Neural crest cell (in vitro differentiated cells): ENCODE results near the gene GLG1. TPM values are rescaled to one million over a fixed set of nuclear protein-coding genes. Genes with fewer than 3 reads are reported as not detected.
A peak's percentile ranks its signal among the peaks of the same experiment; 100 is the strongest.

Experiments used
- DNase-seq: peaks from one replicate; pipeline ENCODE4 v3.0.0; 2021; ENCODE audit warnings: low read depth, mixed read lengths, low spot score
- H3K27ac Mint-ChIP-seq: one replicate; pipeline ENCODE4 v1.8.0; 2021; ENCODE audit warnings: mild to moderate bottlenecking, mixed read lengths; ENCODE audit not compliant: unreplicated experiment
- H3K27me3 Mint-ChIP-seq: 2 replicates; pipeline ENCODE4 v1.8.0; 2021; ENCODE audit warnings: low read depth, mild to moderate bottlenecking, mixed read lengths
- H3K36me3 Mint-ChIP-seq: 2 replicates; pipeline ENCODE4 v1.8.0; 2021; ENCODE audit warnings: low read depth, mild to moderate bottlenecking, mixed read lengths
- H3K4me1 Mint-ChIP-seq: 2 replicates; pipeline ENCODE4 v1.8.0; 2021; ENCODE audit warnings: mixed read lengths
- H3K4me3 Mint-ChIP-seq: one replicate; pipeline ENCODE4 v1.8.0; 2021; ENCODE audit warnings: mild to moderate bottlenecking, mixed read lengths
- H3K9me3 Mint-ChIP-seq: 2 replicates; pipeline ENCODE4 v1.8.0; 2021; ENCODE audit warnings: mixed read lengths
- total RNA-seq: library from RNA; stranded (reverse); gene quantifications from 2 replicates; pipeline ENCODE4 v1.2.1, GENCODE V29; 2021
- TF ChIP-seq, protein P1 (sequence below): fragments of 200-600 bp; sonication (generic); conservative IDR thresholded peaks from 2 replicates; pipeline ENCODE4 v1.5.0; 2021; ENCODE audit warnings: antibody characterized with exemption, mild to moderate bottlenecking

GLG1 gene
- total RNA-seq, 1 donor from 2014 or later, result 117 TPM

DNA sequence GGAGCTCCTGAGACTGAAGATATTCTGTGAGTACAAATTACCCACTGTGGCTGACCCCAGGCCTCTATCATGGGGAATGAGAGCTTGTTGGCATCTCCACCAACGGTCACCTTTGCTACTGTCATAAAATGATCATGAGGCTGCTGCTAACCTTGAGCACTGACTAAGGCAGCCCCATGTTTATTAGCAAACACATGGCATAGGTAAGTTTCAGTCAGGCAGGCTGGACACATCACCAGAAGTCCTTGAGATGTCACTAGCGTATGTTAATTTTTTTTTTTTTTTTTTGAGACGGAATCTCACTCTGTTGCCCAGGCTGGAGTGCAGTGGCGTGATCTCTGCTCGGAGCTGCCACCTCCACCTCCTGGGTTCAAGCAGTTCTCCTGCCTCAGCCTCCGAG, 1.5 kb upstream of the GLG1 start:
- TF ChIP-seq, protein P1, sequence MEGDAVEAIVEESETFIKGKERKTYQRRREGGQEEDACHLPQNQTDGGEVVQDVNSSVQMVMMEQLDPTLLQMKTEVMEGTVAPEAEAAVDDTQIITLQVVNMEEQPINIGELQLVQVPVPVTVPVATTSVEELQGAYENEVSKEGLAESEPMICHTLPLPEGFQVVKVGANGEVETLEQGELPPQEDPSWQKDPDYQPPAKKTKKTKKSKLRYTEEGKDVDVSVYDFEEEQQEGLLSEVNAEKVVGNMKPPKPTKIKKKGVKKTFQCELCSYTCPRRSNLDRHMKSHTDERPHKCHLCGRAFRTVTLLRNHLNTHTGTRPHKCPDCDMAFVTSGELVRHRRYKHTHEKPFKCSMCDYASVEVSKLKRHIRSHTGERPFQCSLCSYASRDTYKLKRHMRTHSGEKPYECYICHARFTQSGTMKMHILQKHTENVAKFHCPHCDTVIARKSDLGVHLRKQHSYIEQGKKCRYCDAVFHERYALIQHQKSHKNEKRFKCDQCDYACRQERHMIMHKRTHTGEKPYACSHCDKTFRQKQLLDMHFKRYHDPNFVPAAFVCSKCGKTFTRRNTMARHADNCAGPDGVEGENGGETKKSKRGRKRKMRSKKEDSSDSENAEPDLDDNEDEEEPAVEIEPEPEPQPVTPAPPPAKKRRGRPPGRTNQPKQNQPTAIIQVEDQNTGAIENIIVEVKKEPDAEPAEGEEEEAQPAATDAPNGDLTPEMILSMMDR, result no peak
- no peak overlapping the region for H3K27ac Mint-ChIP-seq
- no peaks in the 10 kb centered on the region for H3K9me3 Mint-ChIP-seq

DNA sequence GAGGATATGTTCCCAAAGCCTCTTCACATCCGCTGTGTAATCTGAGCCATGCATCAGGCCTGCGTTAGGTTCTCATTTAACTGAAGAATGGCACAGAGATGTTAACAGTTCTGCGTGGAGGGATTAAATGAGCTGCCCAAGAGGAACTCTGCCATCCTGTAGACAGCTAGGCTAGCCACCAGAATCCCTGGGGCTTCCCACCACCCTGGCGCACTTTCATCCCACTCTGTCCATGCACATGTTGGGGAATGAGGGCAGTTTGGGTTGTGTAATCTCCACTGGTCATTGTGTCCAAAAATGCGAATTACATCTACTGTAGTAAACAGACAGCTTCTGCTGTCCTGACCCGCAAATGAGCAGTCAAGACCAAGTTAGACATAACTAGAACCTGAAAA, 1.0 kb upstream of the GLG1 start:
- H3K27me3 Mint-ChIP-seq, result no peaks in the 10 kb centered on the region
- H3K4me3 Mint-ChIP-seq, result peak overlapping the region; percentile 91
- peak; percentile 3 for DNase-seq
- TF ChIP-seq, protein P1, result no peak
- H3K9me3 Mint-ChIP-seq, result no peaks in the 10 kb centered on the region
- no peak overlapping the region for H3K27ac Mint-ChIP-seq
- peaks cover 2% of the 10 kb centered on the region for H3K36me3 Mint-ChIP-seq
- H3K4me1 Mint-ChIP-seq, result peaks cover 41% of the 10 kb centered on the region

More for the DNA sequence above, 1.5 kb upstream of the GLG1 start:
- no peak for DNase-seq
- Mint-ChIP-seq H3K27me3 (no peaks in the 10 kb centered on the region), H3K36me3 (peaks cover 2% of the 10 kb centered on the region), H3K4me1 (peaks cover 40% of the 10 kb centered on the region), H3K4me3 (peak overlapping the region; percentile 91)

DNA sequence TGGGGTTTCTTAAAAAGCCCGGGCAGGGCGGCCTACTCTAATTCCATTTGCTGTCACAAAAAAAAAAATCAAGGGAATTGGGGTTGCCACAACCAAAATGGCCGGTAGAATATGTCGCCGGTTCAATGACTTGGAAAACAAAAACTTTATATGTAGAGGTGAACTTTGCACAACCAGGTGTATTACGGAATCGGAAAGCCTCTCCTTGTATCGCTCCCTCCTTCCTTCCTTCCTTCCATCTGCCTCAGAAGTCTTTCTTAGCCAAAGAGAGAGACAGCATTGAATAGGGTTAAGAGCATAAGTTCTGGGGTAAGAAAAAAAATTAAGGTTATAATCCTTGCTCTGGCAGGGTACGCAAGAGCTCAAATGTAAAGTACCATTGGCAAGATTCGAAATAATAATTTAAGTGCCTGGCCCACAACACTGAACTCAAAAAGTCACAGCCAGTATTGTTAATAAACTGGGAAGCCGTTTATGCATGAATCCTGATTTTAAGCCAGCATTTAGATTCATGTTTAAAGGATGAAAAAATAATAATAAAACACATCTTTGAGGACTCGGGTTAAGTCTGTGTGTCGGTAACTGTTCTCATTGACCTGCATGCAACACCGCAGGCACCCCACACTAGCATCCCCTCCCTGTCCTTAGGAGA, 522 bp upstream of the GLG1 start:
- peaks cover 2% of the 10 kb centered on the region for H3K36me3 Mint-ChIP-seq
- no peak for DNase-seq
- TF ChIP-seq, protein P1, result no peak
- H3K4me3 Mint-ChIP-seq, result peak overlapping the region; percentile 91
- peaks cover 41% of the 10 kb centered on the region for H3K4me1 Mint-ChIP-seq
- no peaks in the 10 kb centered on the region for H3K9me3 Mint-ChIP-seq
- no peaks in the 10 kb centered on the region for H3K27me3 Mint-ChIP-seq
- peak overlapping the region; percentile 90 for H3K27ac Mint-ChIP-seq

DNA sequence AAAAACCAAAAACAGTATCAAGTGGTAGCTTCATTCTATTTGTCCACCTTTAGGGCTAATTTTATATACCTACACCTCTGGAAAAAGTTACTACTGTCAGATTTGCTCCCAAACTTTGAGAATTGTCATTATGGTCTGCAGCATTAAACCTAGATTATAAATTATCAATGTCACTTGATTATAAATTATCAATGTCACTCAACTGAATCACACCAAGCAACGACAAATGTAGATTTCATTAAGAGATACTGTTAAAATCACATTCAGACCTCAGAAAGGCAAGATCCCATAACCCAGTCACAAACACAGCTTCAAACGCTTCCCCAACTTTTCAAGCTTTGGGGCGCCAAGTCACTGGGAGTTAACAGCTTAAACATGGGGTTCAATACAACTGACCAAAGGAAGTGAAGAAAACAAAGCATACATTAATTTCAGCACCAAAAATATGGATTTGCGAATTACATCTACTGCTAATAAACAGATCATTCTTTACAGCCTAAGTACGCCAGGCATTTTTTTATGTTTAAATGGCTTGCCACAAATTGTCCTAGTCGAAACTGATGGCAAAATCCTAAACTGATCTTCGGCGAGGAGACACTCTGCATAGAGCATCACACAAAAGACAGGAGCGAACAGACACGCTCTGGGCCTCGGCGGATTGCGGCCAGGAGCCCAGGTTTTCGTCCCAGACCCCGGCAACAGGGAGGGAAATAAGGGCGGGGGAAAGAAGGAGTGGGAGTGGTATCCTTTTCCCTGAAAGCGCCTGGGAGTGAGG, 981 bp downstream of the GLG1 start:
- H3K27ac Mint-ChIP-seq, result peak overlapping the region; percentile 72
- H3K4me3 Mint-ChIP-seq, result peak overlapping the region; percentile 91
- DNase-seq, result no peak
- H3K36me3 Mint-ChIP-seq, result peaks cover 2% of the 10 kb centered on the region
- TF ChIP-seq, protein P1, result no peak
- no peaks in the 10 kb centered on the region for H3K9me3 Mint-ChIP-seq
- H3K27me3 Mint-ChIP-seq, result no peaks in the 10 kb centered on the region
- peaks cover 46% of the 10 kb centered on the region for H3K4me1 Mint-ChIP-seq

DNA sequence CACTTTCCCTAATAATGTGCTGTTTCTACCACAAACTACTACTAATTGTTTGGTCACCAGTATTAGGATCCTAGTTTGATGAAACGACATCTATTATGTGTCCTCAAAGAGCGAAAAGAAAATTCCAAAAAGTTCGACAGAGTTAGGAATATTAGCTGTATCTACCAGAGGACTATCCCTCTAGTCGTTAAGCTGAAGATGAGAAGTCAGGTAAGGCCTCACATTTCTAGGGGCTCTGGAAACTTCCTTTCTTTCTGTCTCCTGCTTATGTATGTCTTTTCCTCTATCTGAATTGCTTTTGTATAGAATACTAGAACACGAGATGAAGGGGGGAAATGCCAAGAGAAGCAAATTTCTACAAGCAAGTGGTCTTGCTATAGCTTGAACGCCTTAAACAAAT, 1.6 kb downstream of the GLG1 start:
- H3K36me3 Mint-ChIP-seq, result peaks cover 2% of the 10 kb centered on the region
- H3K27ac Mint-ChIP-seq, result peak overlapping the region; percentile 52
- TF ChIP-seq, protein P1, result no peak
- no peaks in the 10 kb centered on the region for H3K9me3 Mint-ChIP-seq
- no peaks in the 10 kb centered on the region for H3K27me3 Mint-ChIP-seq
- H3K4me3 Mint-ChIP-seq, result peak overlapping the region; percentile 91
- DNase-seq, result no peak
- peaks cover 46% of the 10 kb centered on the region for H3K4me1 Mint-ChIP-seq
